NCI-H1436 (cell line): Measurements from ENCODE around the gene SLC24A3.

Experiments used
- DNase-seq: peaks from one replicate; lab custom pipeline; 2025; lab: John Stamatoyannopoulos, UW

Gene SLC24A3

GRCh38 chr20:19212469-19212815 is at the start of gene SLC24A3:
SLC24A3 (plus strand) TSS chr20:19212642.
- peak; percentile 59 for DNase-seq

GRCh38 chr20:19170148-19170547 is 42.3 kb upstream of the SLC24A3 start:
- no peak for DNase-seq

- no peak for DNase-seq
These were observed 39.8 kb upstream of the SLC24A3 start for GRCh38 chr20:19172637-19173036.

- no peak for DNase-seq
These were observed 35.9 kb upstream of the SLC24A3 start for GRCh38 chr20:19176470-19177052.

GRCh38 chr20:19181552-19181951 is 30.9 kb upstream of the SLC24A3 start:
- DNase-seq: no peak

- no peak for DNase-seq
These were observed 27.4 kb upstream of the SLC24A3 start for GRCh38 chr20:19185083-19185482.

- no peak for DNase-seq
These were observed 19.1 kb upstream of the SLC24A3 start for GRCh38 chr20:19193349-19193748.

- peak; percentile 71 for DNase-seq
These were observed 6.5 kb upstream of the SLC24A3 start for GRCh38 chr20:19205981-19206396.

GRCh38 chr20:19207541-19207940 is 4.9 kb upstream of the SLC24A3 start:
- DNase-seq: no peak

- DNase-seq: no peak
These were observed 1.9 kb upstream of the SLC24A3 start for GRCh38 chr20:19210391-19211155.

GRCh38 chr20:19211252-19211651 is 1.2 kb upstream of the SLC24A3 start:
- DNase-seq: no peak

GRCh38 chr20:19211661-19212468 is 577 bp upstream of the SLC24A3 start:
- DNase-seq: peak; percentile 37

GRCh38 chr20:19212821-19213502 is 520 bp downstream of the SLC24A3 start:
- peak; percentile 77 for DNase-seq

- DNase-seq: no peak
These were observed 1.6 kb downstream of the SLC24A3 start for GRCh38 chr20:19213946-19214490.

GRCh38 chr20:19218411-19218810 is 6.0 kb downstream of the SLC24A3 start:
- no peak for DNase-seq

GRCh38 chr20:19222520-19223040 is 10.1 kb downstream of the SLC24A3 start:
- DNase-seq: no peak

- no peak for DNase-seq
These were observed 11.2 kb downstream of the SLC24A3 start for GRCh38 chr20:19223640-19224039.

- DNase-seq: no peak
These were observed 19.1 kb downstream of the SLC24A3 start for GRCh38 chr20:19231359-19232035.

- DNase-seq: no peak
These were observed 20.8 kb downstream of the SLC24A3 start for GRCh38 chr20:19232997-19233794.

- DNase-seq: no peak
These were observed 24.1 kb downstream of the SLC24A3 start for GRCh38 chr20:19236371-19237055.
